ENCODE measurements around the gene PRRC2A.

PRRC2A gene

GRCh38 chr6:31663961-31664789, 43.7 kb downstream of the PRRC2A start:
- no peak for DNase-seq (ENCODE audit: insufficient read length, low spot score)
- FAIRE-seq: no peak

- DNase-seq (ENCODE audit: insufficient read length, low spot score): peak; percentile 57
- FAIRE-seq: peak; percentile 91
These were observed 44.4 kb downstream of the PRRC2A start, which contains the start of gene GPANK1 for GRCh38 chr6:31664790-31665500. GPANK1 (minus strand) TSS chr6:31664997; CDS start chr6:31664478, 519 bp downstream.

DNA sequence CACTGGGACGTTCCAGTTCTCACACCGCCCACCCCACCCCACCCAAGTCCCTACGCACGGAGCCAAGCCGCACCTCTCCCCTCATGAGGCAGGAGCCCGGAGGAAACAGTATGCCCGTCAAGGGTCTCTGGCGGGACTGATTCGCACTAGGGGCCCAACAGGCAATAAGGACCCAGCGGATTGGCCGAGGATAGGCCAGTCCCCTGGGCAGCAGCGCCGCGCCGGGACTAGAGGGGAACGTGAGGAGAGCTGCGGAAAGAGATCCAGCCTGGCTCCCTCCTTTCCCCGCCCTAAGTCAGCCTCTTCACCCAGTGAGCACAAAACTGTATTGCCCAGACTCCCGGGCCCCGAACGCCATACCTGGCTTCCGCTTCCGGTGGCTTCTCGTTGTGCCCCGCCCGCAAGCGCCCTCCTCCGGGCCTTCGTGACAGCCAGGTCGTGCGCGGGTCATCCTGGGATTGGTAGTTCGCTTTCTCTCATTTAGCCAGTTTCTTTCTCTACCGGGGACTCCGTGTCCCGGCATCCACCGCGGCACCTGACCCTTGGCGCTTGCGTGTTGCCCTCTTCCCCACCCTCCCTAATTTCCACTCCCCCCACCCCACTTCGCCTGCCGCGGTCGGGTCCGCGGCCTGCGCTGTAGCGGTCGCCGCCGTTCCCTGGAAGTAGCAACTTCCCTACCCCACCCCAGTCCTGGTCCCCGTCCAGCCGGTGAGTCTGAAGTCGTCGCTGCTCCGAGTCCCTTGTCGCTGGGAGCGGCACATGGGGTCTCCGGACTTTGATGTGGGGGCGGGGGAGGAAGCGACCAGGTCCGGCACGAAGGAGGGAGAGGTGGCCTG, 45.2 kb downstream of the PRRC2A start, which contains the start of gene CSNK2B:
CSNK2B (plus strand) TSS at position 580 of the 836 bp plus-strand sequence. CDS start 752 bp downstream, outside the sequence.
- FAIRE-seq: peak; percentile 94
- DNase-seq (ENCODE audit: insufficient read length, low spot score): peak; percentile 92

DNA sequence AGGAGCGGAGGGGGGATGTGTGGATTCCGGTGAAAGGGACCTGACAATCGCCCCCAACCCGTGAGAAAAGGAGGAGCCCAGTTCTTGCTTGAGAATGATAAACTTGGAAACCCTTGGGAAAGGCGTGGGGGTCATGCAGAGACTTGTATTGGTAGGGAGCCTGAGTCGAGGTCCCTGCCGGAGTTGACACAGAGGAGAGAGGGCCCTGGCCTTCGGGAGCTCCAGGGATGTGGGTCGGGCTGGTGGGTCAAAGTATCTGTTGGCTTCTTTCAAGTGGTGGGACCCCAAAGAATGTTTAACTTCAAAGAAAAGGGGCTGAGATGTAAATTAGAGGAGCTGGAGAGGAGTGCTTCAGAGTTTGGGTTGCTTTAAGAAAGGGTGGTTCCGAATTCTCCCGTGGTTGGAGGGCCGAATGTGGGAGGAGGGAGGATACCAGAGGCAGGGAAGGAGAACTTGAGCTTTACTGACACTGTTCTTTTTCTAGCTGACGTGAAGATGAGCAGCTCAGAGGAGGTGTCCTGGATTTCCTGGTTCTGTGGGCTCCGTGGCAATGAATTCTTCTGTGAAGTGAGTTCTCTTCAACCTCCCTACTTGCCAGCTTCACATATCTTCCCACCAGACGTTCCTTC, 45.9 kb downstream of the PRRC2A start:
- DNase-seq (ENCODE audit: insufficient read length, low spot score): no peak
- no peak for FAIRE-seq

DNA sequence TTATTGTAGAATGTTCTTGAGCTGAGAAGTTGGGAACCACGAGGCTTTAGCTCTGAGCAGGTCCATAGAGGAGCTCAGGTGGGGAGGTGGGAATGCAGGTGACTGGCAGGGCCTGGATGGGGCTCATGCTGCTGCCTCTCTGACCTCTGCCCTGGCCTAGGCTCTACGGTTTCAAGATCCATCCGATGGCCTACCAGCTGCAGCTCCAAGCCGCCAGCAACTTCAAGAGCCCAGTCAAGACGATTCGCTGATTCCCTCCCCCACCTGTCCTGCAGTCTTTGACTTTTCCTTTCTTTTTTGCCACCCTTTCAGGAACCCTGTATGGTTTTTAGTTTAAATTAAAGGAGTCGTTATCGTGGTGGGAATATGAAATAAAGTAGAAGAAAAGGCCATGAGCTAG, 49.2 kb downstream of the PRRC2A start, which contains the start of gene LY6G5B:
LY6G5B (plus strand) TSS at position 301 of the 400 bp plus-strand sequence. CDS start 975 bp downstream, outside the sequence.
- no peak for DNase-seq (ENCODE audit: insufficient read length, low spot score)
- no peak for FAIRE-seq

DNA sequence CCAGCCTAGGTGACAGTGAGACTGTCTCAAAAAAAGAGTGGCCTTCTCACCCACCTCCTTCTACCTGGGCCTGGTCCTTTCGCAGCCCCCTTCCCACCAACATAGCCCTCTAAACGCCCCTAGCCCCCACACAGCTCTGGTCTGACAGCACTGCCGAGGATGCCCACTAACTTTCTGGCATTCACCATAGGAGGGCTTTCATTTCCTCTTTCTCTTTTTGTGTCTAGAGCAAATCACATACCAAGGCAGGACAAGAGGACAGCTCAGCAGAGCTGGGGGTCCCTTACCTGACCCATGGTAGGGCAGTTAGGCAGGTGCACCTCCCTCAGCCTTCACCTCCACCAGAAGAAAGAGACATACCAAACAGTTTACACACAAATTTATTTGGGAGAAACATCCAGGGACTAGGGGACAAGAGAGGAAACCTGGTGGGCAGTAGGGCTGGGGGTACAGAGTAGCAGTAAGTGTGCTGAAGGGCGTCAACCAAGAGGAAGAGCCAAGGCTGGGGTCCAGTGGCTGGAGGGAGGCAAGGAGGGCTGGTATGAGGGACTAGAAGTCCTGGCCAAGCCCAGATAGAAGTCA, 55.9 kb downstream of the PRRC2A start:
- DNase-seq (ENCODE audit: insufficient read length, low spot score) (no peak), FAIRE-seq (no peak)

DNA sequence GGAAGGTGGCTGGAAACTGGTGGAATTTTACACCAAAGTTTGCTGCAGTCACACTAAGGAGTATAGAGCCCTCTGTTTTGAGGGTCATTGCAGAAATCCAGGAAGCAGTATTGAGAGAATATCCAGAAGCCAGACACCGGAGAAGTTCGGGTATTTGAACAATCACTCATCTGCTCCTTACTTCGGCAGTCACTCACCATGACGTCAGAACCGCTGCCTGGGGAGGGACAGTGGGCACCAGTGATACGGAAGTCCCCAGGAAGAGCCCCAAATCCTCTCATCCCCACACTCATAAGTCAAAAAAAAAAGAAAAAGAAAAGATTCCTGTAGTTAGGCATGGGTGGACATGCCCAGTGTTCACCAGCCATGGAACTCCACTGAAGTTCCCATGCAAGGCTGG, 56.4 kb downstream of the PRRC2A start:
- FAIRE-seq (no peak), DNase-seq (ENCODE audit: insufficient read length, low spot score) (no peak)

- FAIRE-seq (no peak), DNase-seq (ENCODE audit: insufficient read length, low spot score) (no peak)
These were observed 57.4 kb downstream of the PRRC2A start for GRCh38 chr6:31677955-31678354.

DNA sequence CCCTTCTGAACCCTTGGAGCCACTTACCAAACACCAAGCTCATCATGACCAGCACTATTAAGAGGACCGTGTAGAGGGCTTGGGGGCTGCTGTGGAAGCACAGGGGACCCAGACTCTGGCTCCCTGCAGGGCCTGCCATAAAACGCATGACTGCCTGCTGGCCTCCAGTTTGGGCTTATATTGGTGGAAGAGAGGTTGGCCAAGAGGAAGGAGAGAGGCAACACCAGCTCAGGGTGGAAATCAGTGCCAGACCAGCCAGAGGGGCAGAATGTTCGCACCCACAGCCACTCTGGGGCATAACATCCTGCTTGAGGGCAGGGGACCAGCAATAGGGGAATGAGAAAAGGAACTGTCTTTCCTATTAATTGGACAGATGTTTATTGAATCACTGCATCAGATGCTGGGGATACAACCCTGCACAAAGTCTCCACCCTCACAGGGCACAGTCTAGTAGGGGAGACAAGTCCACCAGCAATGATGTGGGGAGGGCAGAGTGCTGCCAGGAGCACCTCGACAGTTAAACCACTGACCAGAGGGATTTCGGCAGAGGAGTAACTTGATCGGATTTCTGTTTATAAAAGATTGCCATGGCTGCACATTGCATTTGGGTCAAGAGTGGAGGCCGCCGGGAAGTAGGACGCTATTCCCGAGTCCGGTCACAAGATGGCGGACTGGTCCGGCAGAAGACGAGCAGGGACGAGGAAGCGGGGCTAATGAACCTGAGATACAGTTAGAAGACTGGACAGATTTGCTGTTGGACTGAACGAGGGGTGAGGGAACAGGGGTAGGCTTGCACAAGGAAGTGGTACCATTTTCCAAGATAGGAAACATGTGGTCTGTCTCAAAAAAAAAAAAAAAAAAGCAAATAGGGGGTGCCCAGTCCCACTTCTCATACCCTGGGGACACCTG, 60.0 kb downstream of the PRRC2A start, which contains the start of gene LY6G5C:
LY6G5C (minus strand) TSS at position 842 of the 909 bp plus-strand sequence; CDS start at position 148, 694 bp downstream.
- DNase-seq (ENCODE audit: insufficient read length, low spot score): peak; percentile 53
- FAIRE-seq: peak; percentile 90

DNA sequence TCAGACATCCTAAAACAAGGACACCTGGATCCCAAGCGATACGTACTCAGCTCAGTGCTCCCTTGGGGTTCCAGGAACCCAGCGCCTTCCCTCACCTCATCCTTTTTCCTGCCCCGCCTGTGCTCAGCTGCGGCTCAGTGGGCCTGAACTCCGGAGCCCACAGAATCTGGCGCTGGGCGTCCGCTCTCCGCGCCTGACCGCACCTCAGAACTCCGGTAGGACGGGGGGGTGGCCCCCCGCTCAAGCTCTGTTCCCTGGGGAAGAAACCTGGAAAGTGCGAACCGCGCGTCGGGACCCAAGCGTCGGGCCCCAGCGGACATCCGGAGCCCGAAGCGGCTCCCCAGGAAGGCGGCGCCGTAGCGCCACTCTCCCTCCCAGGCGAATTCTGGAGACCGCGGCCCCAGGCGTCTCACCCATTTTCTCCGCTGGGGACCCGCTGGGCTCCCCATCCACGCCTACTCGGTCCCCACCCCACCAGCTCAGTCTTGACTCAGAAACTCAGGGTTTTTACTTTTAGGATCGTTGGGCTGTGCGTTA, 60.7 kb downstream of the PRRC2A start:
- DNase-seq (ENCODE audit: insufficient read length, low spot score): peak; percentile 65
- FAIRE-seq: peak; percentile 67

DNA sequence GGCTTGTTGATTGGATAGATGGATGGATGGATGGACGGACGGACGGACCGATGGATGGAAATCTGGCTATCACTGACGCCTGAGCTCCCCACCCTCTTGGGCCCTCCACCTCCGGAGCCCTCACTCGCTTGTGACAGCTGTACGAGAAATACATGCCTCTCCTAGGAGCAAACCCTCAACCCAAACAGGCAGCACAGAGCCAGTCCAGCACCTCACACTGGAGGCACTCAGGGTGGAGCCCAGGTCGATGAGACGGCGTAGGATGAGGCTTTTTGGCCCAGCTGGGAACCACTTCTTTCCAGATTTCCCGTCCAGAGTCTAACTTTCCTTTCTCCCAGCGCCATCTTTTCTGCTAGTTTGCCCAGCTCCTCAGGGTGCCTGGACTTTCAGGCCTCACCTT, 63.1 kb downstream of the PRRC2A start:
- DNase-seq (ENCODE audit: insufficient read length, low spot score) (no peak), FAIRE-seq (no peak)

DNA sequence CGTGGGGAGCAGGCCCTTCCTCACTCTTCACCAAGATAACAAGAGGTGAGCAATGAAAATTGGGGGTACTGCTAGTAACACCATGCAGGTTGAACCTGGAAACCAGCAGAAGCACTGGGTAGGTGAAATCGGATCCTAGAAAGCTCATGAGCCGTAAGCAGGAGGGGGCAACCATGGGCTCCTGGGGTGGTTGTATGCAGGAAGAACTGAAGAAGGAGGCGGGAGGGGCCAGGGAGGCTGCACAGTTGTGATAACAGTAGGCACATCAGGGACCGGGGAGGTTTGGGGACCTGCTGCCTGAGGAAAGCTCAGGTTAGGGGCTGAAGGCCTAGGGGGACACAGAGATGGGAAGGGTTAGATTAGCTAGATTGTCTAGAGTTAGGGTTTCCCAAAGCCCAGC, 66.0 kb downstream of the PRRC2A start:
- DNase-seq (ENCODE audit: insufficient read length, low spot score) (no peak), FAIRE-seq (no peak)

DNA sequence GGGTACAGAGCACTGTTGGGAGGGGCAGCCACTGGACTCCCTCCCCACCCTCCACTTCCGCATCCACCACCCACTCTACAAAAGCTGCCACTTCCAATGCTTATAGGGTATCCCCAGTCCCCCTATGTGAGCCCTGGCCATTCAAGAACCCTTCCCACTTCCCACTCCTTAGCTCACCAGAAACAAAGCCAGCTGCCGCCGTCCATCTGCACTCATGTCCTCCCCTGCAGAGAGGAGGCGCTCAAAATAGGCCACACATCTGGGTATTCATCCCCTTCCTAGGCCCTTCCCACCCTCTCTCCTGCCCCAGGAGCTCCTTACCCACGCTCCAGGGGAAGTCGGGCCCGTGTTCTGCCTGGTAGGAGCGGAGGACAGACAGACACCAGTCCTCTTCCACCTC, 66.8 kb downstream of the PRRC2A start:
- FAIRE-seq (no peak), DNase-seq (ENCODE audit: insufficient read length, low spot score) (no peak)
